MV-4-11 (cell line): ENCODE measurements around the gene ELFN2.
"Not testable (repeated sequence)": the region's sequence is repeated elsewhere in the genome, so short reads cannot be mapped to it uniquely, and the experiment has no call there.

Experiments
- DNase-seq: peaks from one replicate; lab custom pipeline; 2025; lab: John Stamatoyannopoulos, UW

Gene ELFN2

GRCh38 chr22:37410174-37411055 is 16.9 kb downstream of the ELFN2 start:
- peak; percentile 68 for DNase-seq

- no peak for DNase-seq
Observed at GRCh38 chr22:37409459-37410050, 17.7 kb downstream of the ELFN2 start.

- no peak for DNase-seq
Observed at GRCh38 chr22:37409031-37409430, 18.2 kb downstream of the ELFN2 start.

- DNase-seq: no peak
Observed at GRCh38 chr22:37407856-37408255, 19.4 kb downstream of the ELFN2 start.

GRCh38 chr22:37406441-37407235 is 20.6 kb downstream of the ELFN2 start:
- DNase-seq: no peak

GRCh38 chr22:37404091-37404490 is 23.2 kb downstream of the ELFN2 start:
- DNase-seq: no peak

GRCh38 chr22:37403267-37403960 is 23.9 kb downstream of the ELFN2 start:
- no peak for DNase-seq

- DNase-seq: no peak
Observed at GRCh38 chr22:37402184-37402506, 25.1 kb downstream of the ELFN2 start.

GRCh38 chr22:37401401-37402183 is 25.7 kb downstream of the ELFN2 start:
- no peak for DNase-seq

- no peak for DNase-seq
Observed at GRCh38 chr22:37400719-37401118, 26.6 kb downstream of the ELFN2 start.

GRCh38 chr22:37399457-37399856 is 27.8 kb downstream of the ELFN2 start:
- DNase-seq: not testable (repeated sequence)

- DNase-seq: no peak
Observed at GRCh38 chr22:37397226-37397625, 30.1 kb downstream of the ELFN2 start.

- no peak for DNase-seq
Observed at GRCh38 chr22:37396488-37397084, 30.7 kb downstream of the ELFN2 start.

- DNase-seq: no peak
Observed at GRCh38 chr22:37394341-37394740, 32.9 kb downstream of the ELFN2 start.

- DNase-seq: no peak
Observed at GRCh38 chr22:37393746-37394145, 33.5 kb downstream of the ELFN2 start.

- no peak for DNase-seq
Observed at GRCh38 chr22:37392721-37393328, 34.5 kb downstream of the ELFN2 start.

- no peak for DNase-seq
Observed at GRCh38 chr22:37391702-37392101, 35.6 kb downstream of the ELFN2 start.

- no peak for DNase-seq
Observed at GRCh38 chr22:37390075-37390474, 37.2 kb downstream of the ELFN2 start.

- DNase-seq: no peak
Observed at GRCh38 chr22:37388538-37388937, 38.7 kb downstream of the ELFN2 start.

GRCh38 chr22:37387793-37388192 is 39.5 kb downstream of the ELFN2 start:
- DNase-seq: no peak

- DNase-seq: no peak
Observed at GRCh38 chr22:37386441-37386840, 40.8 kb downstream of the ELFN2 start.
